CD14-positive monocyte (primary cell): ENCODE results near the gene GINS1. TPM values are rescaled to one million over a fixed set of nuclear protein-coding genes. Genes with fewer than 3 reads are reported as not detected.

Experiments
- DNase-seq, 3 donors: peaks; one replicate each; pipeline ENCODE4 v3.0.0-alpha.2; 2011 to 2022
- H2AFZ ChIP-seq: 2 replicates; pipeline ENCODE4 v1.6.0; 2012; ENCODE audit warnings: mild to moderate bottlenecking, low read depth, low read length, inconsistent platforms; ENCODE audit not compliant: insufficient read depth, poor library complexity, severe bottlenecking
- H3K27ac ChIP-seq, 2 donors: 1 replicate in 1 of 2; 2 replicates in 1 of 2; pipeline ENCODE4 v1.5.1; 2012 to 2013; ENCODE audit warnings: low read length in 2 of 2, control low read depth in 1 of 2, inconsistent platforms in 1 of 2, low read depth in 1 of 2, mild to moderate bottlenecking in 1 of 2
- H3K27me3 ChIP-seq, 2 donors: one replicate each; pipeline versions ENCODE4 v1.6.0 to v1.6.1; 2011 to 2013; ENCODE audit warnings: low read length in 2 of 2; ENCODE audit not compliant: control insufficient read depth in 2 of 2, insufficient read depth in 2 of 2
- H3K36me3 ChIP-seq, 2 donors: replicated peaks in 1 of 2; 1 replicate in 1 of 2; 2 replicates in 1 of 2; pipeline versions ENCODE4 v1.5.1 to v1.6.1; 2012 to 2013; ENCODE audit warnings: low read length in 2 of 2, control low read depth in 1 of 2, inconsistent platforms in 1 of 2, mild to moderate bottlenecking in 1 of 2; ENCODE audit not compliant: insufficient read depth in 2 of 2, control insufficient read depth in 1 of 2
- H3K4me1 ChIP-seq, 2 donors: 1 replicate in 1 of 2; 2 replicates in 1 of 2; pipeline versions ENCODE4 v1.5.1 to v1.6.1; 2012 to 2013; ENCODE audit warnings: low read length in 2 of 2, control low read depth in 1 of 2, inconsistent platforms in 1 of 2, mild to moderate bottlenecking in 1 of 2, moderate library complexity in 1 of 2; ENCODE audit not compliant: insufficient read depth in 2 of 2, control insufficient read depth in 1 of 2
- H3K4me2 ChIP-seq: replicated peaks from 2 replicates; pipeline ENCODE3; 2012; ENCODE audit warnings: low read length, moderate library complexity, mild to moderate bottlenecking; ENCODE audit not compliant: poor library complexity, severe bottlenecking; ENCODE audit errors: extremely low read depth
- H3K4me3 ChIP-seq, 3 experiments: fragments of 200-600 bp in 1 of 3; sonication (generic) in 1 of 3; replicated peaks in 1 of 3; 1 replicate in 2 of 3; 2 replicates in 1 of 3; pipeline ENCODE4 v1.5.1; 2011 to 2013; ENCODE audit warnings: low read length in 3 of 3, mild to moderate bottlenecking in 3 of 3, control low read depth in 2 of 3, low read depth in 2 of 3, inconsistent platforms in 1 of 3, moderate library complexity in 1 of 3
- H3K79me2 ChIP-seq: 2 replicates; pipeline ENCODE4 v1.6.0; 2012; ENCODE audit warnings: mild to moderate bottlenecking, control low read depth, inconsistent platforms, low read length, moderate library complexity; ENCODE audit not compliant: insufficient read depth
- H3K9ac ChIP-seq: 2 replicates; pipeline ENCODE4 v1.6.0; 2017; ENCODE audit warnings: low read length, mild to moderate bottlenecking; ENCODE audit not compliant: insufficient read depth, poor library complexity, severe bottlenecking
- H3K9me3 ChIP-seq, 2 donors: replicated peaks in 1 of 2; 1 replicate in 1 of 2; 2 replicates in 1 of 2; pipeline versions ENCODE4 v1.5.1 to v1.6.1; 2012 to 2013; ENCODE audit warnings: low read length in 2 of 2, control low read depth in 1 of 2; ENCODE audit not compliant: control insufficient read depth in 1 of 2, insufficient read depth in 1 of 2
- H4K20me1 ChIP-seq: 2 replicates; pipeline ENCODE4 v1.6.0; 2012; ENCODE audit warnings: mild to moderate bottlenecking, low read length, control low read depth, moderate library complexity; ENCODE audit not compliant: insufficient read depth
- H3K27ac Mint-ChIP-seq, 7 donors: one replicate each; pipeline ENCODE4 v1.8.0; 2020; ENCODE audit warnings: mild to moderate bottlenecking in 7 of 7, mixed read lengths in 7 of 7, moderate library complexity in 6 of 7, inconsistent platforms in 2 of 7
- H3K27me3 Mint-ChIP-seq, 3 donors: one replicate each; pipeline ENCODE4 v1.8.0; 2021 to 2022; ENCODE audit warnings: low read depth in 3 of 3, mild to moderate bottlenecking in 3 of 3, mixed read lengths in 3 of 3, moderate library complexity in 3 of 3, inconsistent platforms in 1 of 3
- H3K36me3 Mint-ChIP-seq, 2 donors: one replicate each; pipeline ENCODE4 v1.8.0; 2020; ENCODE audit warnings: mixed read lengths in 2 of 2, inconsistent platforms in 1 of 2, mild to moderate bottlenecking in 1 of 2
- H3K4me1 Mint-ChIP-seq: one replicate; pipeline ENCODE4 v1.8.0; 2020; ENCODE audit warnings: mild to moderate bottlenecking, mixed read lengths
- H3K4me3 Mint-ChIP-seq, 2 donors: one replicate each; pipeline ENCODE4 v1.8.0; 2020; ENCODE audit warnings: mild to moderate bottlenecking in 2 of 2, mixed read lengths in 2 of 2, moderate library complexity in 1 of 2
- H3K9me3 Mint-ChIP-seq, 7 donors: one replicate each; pipeline ENCODE4 v1.8.0; 2020 to 2022; ENCODE audit warnings: mixed read lengths in 7 of 7, mild to moderate bottlenecking in 6 of 7, moderate library complexity in 6 of 7, inconsistent platforms in 2 of 7
- WGBS: methylation state at CpG from one replicate; pipeline ENCODE4 v1.1.5; 2013; ENCODE audit warnings: missing lambda C conversion rate; ENCODE audit not compliant: insufficient coverage; 5-methylcytosine and 5-hydroxymethylcytosine counted together
- intact Hi-C, 2 donors: fragments of 100-400 bp; cut with micrococcal nuclease; formaldehyde crosslinking; loops; one replicate each; pipeline versions ENCODE4 v1.15.0 to v1.15.1; 2023
- polyA plus RNA-seq, 3 donors: library from polyadenylated mRNA; depleted of rRNA in 1 of 3; unstranded in 2 of 3; stranded (reverse) in 1 of 3; fragments of 300-500 nt in 2 of 3; fragments of >200 nt in 1 of 3; fragmentation: Illumina TruSeq in 2 of 3; gene quantifications; 1 replicate in 2 of 3; 2 replicates in 1 of 3; pipeline ENCODE4 v1.2.3, GENCODE V29; 2012 to 2021
- TF ChIP-seq, protein P1 (sequence below): fragments of 200-600 bp; IDR thresholded peaks from one replicate; pipeline ENCODE4 v1.8.0; 2022; ENCODE audit warnings: antibody characterized with exemption, mild to moderate bottlenecking

The GINS1 gene
- polyA plus RNA-seq, 3 donors, result 0.16 to 0.48 (median 0.28) TPM

- DNase-seq, result no peak
- Histone ChIP-seq H3K9ac (no peak overlapping the region), H3K27ac (no peak overlapping the region), H3K4me1 (peaks cover 23 to 24% of the 10 kb centered on the region in 2 donors), H3K27me3 (no peaks in the 10 kb centered on the region), H2AFZ (peak overlapping the region; percentile 13), H3K4me2 (no peak overlapping the region), H3K9me3 (no peaks in the 10 kb centered on the region), H3K36me3 (no peaks in the 10 kb centered on the region), H3K4me3 (no peak overlapping the region), H3K79me2 (no peaks in the 10 kb centered on the region), H4K20me1 (no peaks in the 10 kb centered on the region)
- TF ChIP-seq, protein P1, sequence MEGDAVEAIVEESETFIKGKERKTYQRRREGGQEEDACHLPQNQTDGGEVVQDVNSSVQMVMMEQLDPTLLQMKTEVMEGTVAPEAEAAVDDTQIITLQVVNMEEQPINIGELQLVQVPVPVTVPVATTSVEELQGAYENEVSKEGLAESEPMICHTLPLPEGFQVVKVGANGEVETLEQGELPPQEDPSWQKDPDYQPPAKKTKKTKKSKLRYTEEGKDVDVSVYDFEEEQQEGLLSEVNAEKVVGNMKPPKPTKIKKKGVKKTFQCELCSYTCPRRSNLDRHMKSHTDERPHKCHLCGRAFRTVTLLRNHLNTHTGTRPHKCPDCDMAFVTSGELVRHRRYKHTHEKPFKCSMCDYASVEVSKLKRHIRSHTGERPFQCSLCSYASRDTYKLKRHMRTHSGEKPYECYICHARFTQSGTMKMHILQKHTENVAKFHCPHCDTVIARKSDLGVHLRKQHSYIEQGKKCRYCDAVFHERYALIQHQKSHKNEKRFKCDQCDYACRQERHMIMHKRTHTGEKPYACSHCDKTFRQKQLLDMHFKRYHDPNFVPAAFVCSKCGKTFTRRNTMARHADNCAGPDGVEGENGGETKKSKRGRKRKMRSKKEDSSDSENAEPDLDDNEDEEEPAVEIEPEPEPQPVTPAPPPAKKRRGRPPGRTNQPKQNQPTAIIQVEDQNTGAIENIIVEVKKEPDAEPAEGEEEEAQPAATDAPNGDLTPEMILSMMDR, result no peak
- Mint-ChIP-seq H3K36me3 (no peaks in the 10 kb centered on the region), H3K27ac (peak overlapping the region in 2 of 7 donors; percentile 18 to 37), H3K4me1 (peaks cover 22% of the 10 kb centered on the region), H3K27me3 (peaks cover 0 to 1% (median 0%) of the 10 kb centered on the region in 3 donors), H3K4me3 (no peak overlapping the region), H3K9me3 (peaks cover 0 to 3% (median 0%) of the 10 kb centered on the region in 7 donors)
- WGBS, result 74% methylated on average over 12 of the region's 12 CpGs
- intact Hi-C loops, result no loop called here
Observed at GRCh38 chr20:25459916-25460535, 52.6 kb downstream of the GINS1 start.

- no peaks in the 10 kb centered on the region for H3K9me3 ChIP-seq
- H3K9me3 Mint-ChIP-seq, result peaks cover 0 to 3% (median 0%) of the 10 kb centered on the region in 7 donors
- no peak overlapping the region for H3K4me2 ChIP-seq
- no peaks in the 10 kb centered on the region for H3K36me3 Mint-ChIP-seq
- H3K9ac ChIP-seq, result no peak overlapping the region
- WGBS, result 97% methylated on average over 19 of the region's 19 CpGs
- H3K27me3 Mint-ChIP-seq, result peaks cover 0 to 1% (median 0%) of the 10 kb centered on the region in 3 donors
- H3K27ac Mint-ChIP-seq, result peak overlapping the region in 2 of 7 donors; percentile 60 to 70
- no peaks in the 10 kb centered on the region for H4K20me1 ChIP-seq
- no peaks in the 10 kb centered on the region for H3K36me3 ChIP-seq
- H3K27me3 ChIP-seq, result no peaks in the 10 kb centered on the region
- H2AFZ ChIP-seq, result no peak overlapping the region
- intact Hi-C loops, result no loop called here
- no peak for DNase-seq
- H3K4me1 Mint-ChIP-seq, result peaks cover 28% of the 10 kb centered on the region
- no peak overlapping the region for H3K4me3 Mint-ChIP-seq
- no peak overlapping the region for H3K4me3 ChIP-seq
- H3K4me1 ChIP-seq, result peaks cover 23 to 24% of the 10 kb centered on the region in 2 donors
- peak overlapping the region in 1 of 2 donors; percentile 56 for H3K27ac ChIP-seq
- H3K79me2 ChIP-seq, result no peaks in the 10 kb centered on the region
- TF ChIP-seq, protein P1, result no peak
Observed at GRCh38 chr20:25460566-25461280, 53.2 kb downstream of the GINS1 start.
